Measurements from ENCODE around the gene MLLT3.

The MLLT3 gene

GRCh38 chr9:20376042-20376441, 246.3 kb downstream of the MLLT3 start:
- no peak overlapping the region for H3K4me3 Mint-ChIP-seq
- peaks cover 40% of the 10 kb centered on the region for H3K4me1 Mint-ChIP-seq
- H3K36me3 Mint-ChIP-seq (ENCODE audit: low read depth) = peaks cover 11% of the 10 kb centered on the region
- no peak overlapping the region for H3K27ac Mint-ChIP-seq
- no peak for TF ChIP-seq CTCF (IDR thresholded peaks at IDR 0.05; ENCODE audit: unreplicated experiment in 3 of 3)
- no peaks in the 10 kb centered on the region for H3K9me3 Mint-ChIP-seq
- no peaks in the 10 kb centered on the region for H3K27me3 Mint-ChIP-seq (ENCODE audit: low read depth)

- H3K27me3 Mint-ChIP-seq (ENCODE audit: low read depth) = no peaks in the 10 kb centered on the region
- no peak for TF ChIP-seq CTCF (IDR thresholded peaks at IDR 0.05; ENCODE audit: unreplicated experiment in 3 of 3)
- no peak overlapping the region for H3K27ac Mint-ChIP-seq
- peaks cover 28% of the 10 kb centered on the region for H3K4me1 Mint-ChIP-seq
- no peaks in the 10 kb centered on the region for H3K9me3 Mint-ChIP-seq
- H3K4me3 Mint-ChIP-seq = no peak overlapping the region
- H3K36me3 Mint-ChIP-seq (ENCODE audit: low read depth) = peaks cover 11% of the 10 kb centered on the region
Observed at GRCh38 chr9:20373263-20373662, 249.0 kb downstream of the MLLT3 start.

- H3K4me3 Mint-ChIP-seq = no peak overlapping the region
- no peak overlapping the region for H3K27ac Mint-ChIP-seq
- TF ChIP-seq CTCF (IDR thresholded peaks at IDR 0.05; ENCODE audit: unreplicated experiment in 3 of 3) = no peak
- peaks cover 9% of the 10 kb centered on the region for H3K4me1 Mint-ChIP-seq
- H3K36me3 Mint-ChIP-seq (ENCODE audit: low read depth) = peaks cover 18% of the 10 kb centered on the region
- H3K9me3 Mint-ChIP-seq = peaks cover 5% of the 10 kb centered on the region
- H3K27me3 Mint-ChIP-seq (ENCODE audit: low read depth) = no peaks in the 10 kb centered on the region
Observed at GRCh38 chr9:20369391-20369790, 252.9 kb downstream of the MLLT3 start.

DNA sequence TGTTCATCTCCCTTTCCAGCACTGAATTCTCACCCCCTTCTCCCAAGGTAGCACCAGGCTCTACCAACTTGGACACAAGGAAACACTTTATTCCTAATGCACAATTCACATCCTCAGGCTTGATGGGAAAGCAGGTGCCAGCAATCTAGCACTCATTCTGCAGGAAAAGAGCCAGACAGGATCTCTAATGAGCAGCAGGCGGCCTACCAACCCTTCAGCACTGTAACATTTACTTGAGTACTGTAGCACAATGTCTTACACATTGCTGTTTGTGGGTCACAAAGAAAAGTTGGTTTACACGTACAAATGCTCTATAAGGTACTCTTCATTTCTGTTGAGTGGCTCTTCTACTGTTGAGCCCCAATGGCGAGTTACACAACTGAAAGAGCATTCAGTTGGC, 254.4 kb downstream of the MLLT3 start:
- peaks cover 5% of the 10 kb centered on the region for H3K9me3 Mint-ChIP-seq
- H3K4me3 Mint-ChIP-seq = no peak overlapping the region
- H3K36me3 Mint-ChIP-seq (ENCODE audit: low read depth) = peaks cover 24% of the 10 kb centered on the region
- no peak overlapping the region for H3K27ac Mint-ChIP-seq
- peaks cover 14% of the 10 kb centered on the region for H3K4me1 Mint-ChIP-seq
- no peak for TF ChIP-seq CTCF (IDR thresholded peaks at IDR 0.05; ENCODE audit: unreplicated experiment in 3 of 3)
- no peaks in the 10 kb centered on the region for H3K27me3 Mint-ChIP-seq (ENCODE audit: low read depth)

DNA sequence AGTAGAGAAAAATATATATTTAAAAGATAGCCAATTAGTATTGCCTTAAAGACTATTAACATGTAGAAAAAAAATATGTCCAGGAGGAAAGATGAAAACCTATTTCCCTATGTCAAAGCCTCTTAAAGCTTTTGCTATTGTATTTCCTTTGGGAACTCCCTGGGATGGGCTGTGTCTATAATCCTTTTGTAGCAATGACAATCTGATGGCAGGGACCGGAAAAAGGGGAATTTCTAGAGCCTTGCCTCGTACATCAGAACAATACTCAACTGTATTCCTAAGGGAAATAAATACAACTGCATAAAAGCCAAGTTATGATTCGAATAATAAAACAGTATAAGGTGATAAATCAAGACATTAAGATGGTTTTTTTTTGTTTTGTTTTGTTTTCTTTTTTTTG, 257.3 kb downstream of the MLLT3 start:
- peaks cover 23% of the 10 kb centered on the region for H3K4me1 Mint-ChIP-seq
- no peak overlapping the region for H3K27ac Mint-ChIP-seq
- H3K36me3 Mint-ChIP-seq (ENCODE audit: low read depth) = peaks cover 36% of the 10 kb centered on the region
- no peak overlapping the region for H3K4me3 Mint-ChIP-seq
- no peak for TF ChIP-seq CTCF (IDR thresholded peaks at IDR 0.05; ENCODE audit: unreplicated experiment in 3 of 3)
- H3K9me3 Mint-ChIP-seq = peaks cover 5% of the 10 kb centered on the region
- no peaks in the 10 kb centered on the region for H3K27me3 Mint-ChIP-seq (ENCODE audit: low read depth)

DNA sequence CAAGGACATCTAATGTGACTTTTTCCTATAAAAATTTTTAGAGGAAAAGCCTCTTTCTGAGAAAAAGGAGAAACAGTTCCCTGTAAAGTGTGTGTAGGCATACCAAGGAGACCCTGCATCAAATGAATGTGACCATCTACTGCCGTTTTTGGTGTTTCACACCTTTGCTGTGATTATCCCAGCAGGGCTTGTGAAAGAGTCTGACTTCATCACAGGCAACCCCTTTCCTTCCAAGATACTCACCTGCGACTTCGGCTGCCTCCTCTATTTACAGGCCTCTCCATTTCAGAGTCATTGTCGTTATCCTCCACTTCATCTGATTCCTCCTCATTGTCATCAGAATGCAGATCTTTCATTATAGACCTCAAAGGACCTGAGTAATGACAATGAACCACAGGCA, 259.1 kb downstream of the MLLT3 start:
- H3K27ac Mint-ChIP-seq = no peak overlapping the region
- no peak overlapping the region for H3K4me3 Mint-ChIP-seq
- H3K27me3 Mint-ChIP-seq (ENCODE audit: low read depth) = no peaks in the 10 kb centered on the region
- peaks cover 36% of the 10 kb centered on the region for H3K4me1 Mint-ChIP-seq
- H3K9me3 Mint-ChIP-seq = peaks cover 5% of the 10 kb centered on the region
- peaks cover 42% of the 10 kb centered on the region for H3K36me3 Mint-ChIP-seq (ENCODE audit: low read depth)
- TF ChIP-seq CTCF (IDR thresholded peaks at IDR 0.05; ENCODE audit: unreplicated experiment in 3 of 3) = no peak

Measured in nephron (organoid).